ES-I3 (cell line): ENCODE results near the gene SH2D6.
A peak's percentile ranks its signal among the peaks of the same experiment; 100 is the strongest.
"Not testable (repeated sequence)": the region's sequence is repeated elsewhere in the genome, so short reads cannot be mapped to it uniquely, and the experiment has no call there.

ENCODE experiments used
- H3K36me3 ChIP-seq: 2 replicates; pipeline ENCODE4 v1.6.1; 2013; ENCODE audit warnings: mild to moderate bottlenecking, low read length, control low read depth, moderate library complexity; ENCODE audit not compliant: insufficient read depth
- H3K4me1 ChIP-seq: 2 replicates; pipeline ENCODE4 v1.6.1; 2013; ENCODE audit warnings: mild to moderate bottlenecking, control low read depth, low read length; ENCODE audit not compliant: insufficient read depth
- H3K9ac ChIP-seq: 2 replicates; pipeline ENCODE4 v1.6.1; 2013; ENCODE audit warnings: low read depth, mild to moderate bottlenecking, low read length, moderate library complexity
- H3K9me3 ChIP-seq: 2 replicates; pipeline ENCODE4 v1.6.1; 2013; ENCODE audit warnings: mild to moderate bottlenecking, low read length, moderate library complexity; ENCODE audit not compliant: control insufficient read depth, insufficient read depth

SH2D6 gene

GRCh38 chr2:85436836-85437487 lies 18.4 kb downstream of the SH2D6 start:
- Histone ChIP-seq H3K36me3 (no peaks in the 10 kb centered on the region), H3K9ac (peak overlapping the region; percentile 64), H3K4me1 (peaks cover 27% of the 10 kb centered on the region), H3K9me3 (no peaks in the 10 kb centered on the region)

GRCh38 chr2:85437488-85438200 lies 19.1 kb downstream of the SH2D6 start:
- Histone ChIP-seq H3K36me3 (no peaks in the 10 kb centered on the region), H3K9me3 (no peaks in the 10 kb centered on the region), H3K4me1 (peaks cover 26% of the 10 kb centered on the region), H3K9ac (peak overlapping the region; percentile 64)

GRCh38 chr2:85438201-85439024 lies 19.9 kb downstream of the SH2D6 start:
- peaks cover 26% of the 10 kb centered on the region for H3K4me1 ChIP-seq
- H3K9ac ChIP-seq: peak overlapping the region; percentile 64; the same call in 1 of the 2 replicates
- no peaks in the 10 kb centered on the region for H3K36me3 ChIP-seq
- no peaks in the 10 kb centered on the region for H3K9me3 ChIP-seq

GRCh38 chr2:85439025-85439472 lies 20.5 kb downstream of the SH2D6 start:
- Histone ChIP-seq H3K36me3 (no peaks in the 10 kb centered on the region), H3K9me3 (no peaks in the 10 kb centered on the region), H3K4me1 (peaks cover 20% of the 10 kb centered on the region), H3K9ac (no peak overlapping the region)

GRCh38 chr2:85439569-85439968 lies 21.1 kb downstream of the SH2D6 start:
- H3K36me3 ChIP-seq, H3K9me3 ChIP-seq, H3K9ac ChIP-seq: not testable (repeated sequence)
- H3K4me1 ChIP-seq: peaks cover 22% of the 10 kb centered on the region

- no peaks in the 10 kb centered on the region for H3K36me3 ChIP-seq
- H3K9me3 ChIP-seq: no peaks in the 10 kb centered on the region
- H3K4me1 ChIP-seq: peaks cover 24% of the 10 kb centered on the region
- no peak overlapping the region for H3K9ac ChIP-seq
Observed at GRCh38 chr2:85439986-85440385, 21.5 kb downstream of the SH2D6 start.

- Histone ChIP-seq H3K36me3 (no peaks in the 10 kb centered on the region), H3K9me3 (no peaks in the 10 kb centered on the region), H3K9ac (no peak overlapping the region), H3K4me1 (peaks cover 26% of the 10 kb centered on the region)
Observed at GRCh38 chr2:85440729-85441128, 22.2 kb downstream of the SH2D6 start.

- H3K9me3 ChIP-seq: no peaks in the 10 kb centered on the region
- H3K4me1 ChIP-seq: peaks cover 25% of the 10 kb centered on the region
- no peaks in the 10 kb centered on the region for H3K36me3 ChIP-seq
- no peak overlapping the region for H3K9ac ChIP-seq
Observed at GRCh38 chr2:85441864-85442263, 23.4 kb downstream of the SH2D6 start.

- Histone ChIP-seq H3K4me1 (peaks cover 12% of the 10 kb centered on the region), H3K9ac (no peak overlapping the region), H3K9me3 (no peaks in the 10 kb centered on the region), H3K36me3 (no peaks in the 10 kb centered on the region)
Observed at GRCh38 chr2:85444629-85445172, 26.2 kb downstream of the SH2D6 start.

- Histone ChIP-seq H3K4me1 (peaks cover 12% of the 10 kb centered on the region), H3K36me3 (no peaks in the 10 kb centered on the region), H3K9me3 (no peaks in the 10 kb centered on the region), H3K9ac (no peak overlapping the region; the same call in 1 of the 2 replicates)
Observed at GRCh38 chr2:85445316-85446295, 27.1 kb downstream of the SH2D6 start.

GRCh38 chr2:85446296-85447221 lies 28.0 kb downstream of the SH2D6 start:
- peaks cover 12% of the 10 kb centered on the region for H3K4me1 ChIP-seq
- H3K9ac ChIP-seq: no peak overlapping the region
- no peaks in the 10 kb centered on the region for H3K9me3 ChIP-seq
- H3K36me3 ChIP-seq: no peaks in the 10 kb centered on the region

- no peak overlapping the region for H3K9ac ChIP-seq
- no peaks in the 10 kb centered on the region for H3K36me3 ChIP-seq
- H3K9me3 ChIP-seq: no peaks in the 10 kb centered on the region
- peaks cover 12% of the 10 kb centered on the region for H3K4me1 ChIP-seq
Observed at GRCh38 chr2:85447222-85447585, 28.7 kb downstream of the SH2D6 start.
